Measurements from ENCODE around the gene PRDM10. TPM values are rescaled to one million over a fixed set of nuclear protein-coding genes. Genes with fewer than 3 reads are reported as not detected.

The PRDM10 gene
- total and polyA plus RNA-seq, 10 of the 15 experiments (the other 5 are each of a cell fraction or from before 2014, with no cell fraction given) = 0.93 to 6.2 (median 4.1) TPM

DNA sequence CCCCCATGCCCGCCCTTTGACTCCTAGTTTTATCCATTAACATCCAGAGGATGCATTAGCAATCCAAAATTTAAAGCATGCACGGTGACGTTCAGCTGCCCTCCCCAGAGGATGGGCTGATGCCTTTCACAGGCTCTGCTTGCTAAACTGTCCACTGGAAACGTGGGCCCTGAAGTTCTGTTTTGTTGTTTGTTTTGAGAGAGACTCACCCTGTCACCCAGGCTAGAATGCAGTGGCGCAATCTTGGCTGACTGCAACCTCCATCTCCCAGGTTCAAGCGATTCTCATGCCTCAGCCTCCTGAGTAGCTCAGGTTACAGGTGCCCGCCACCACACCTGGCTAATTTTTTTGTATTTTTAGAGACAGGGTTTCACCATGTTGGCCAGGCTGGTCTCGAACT lies 146.6 kb downstream of the PRDM10 start:
- Histone ChIP-seq H3K79me2 (ENCODE audit: control insufficient read depth, insufficient read depth, low read length) (no peaks in the 10 kb centered on the region), H3K27ac (ENCODE audit: control insufficient read depth, insufficient read depth) (no peak overlapping the region), H3K36me3 (ENCODE audit: control insufficient read depth in 2 of 2, insufficient read depth in 2 of 2, low read length in 1 of 2) (no peaks in the 10 kb centered on the region), H3K9ac (ENCODE audit: control insufficient read depth, insufficient read depth, low read length) (no peak overlapping the region), H3K4me1 (ENCODE audit: control insufficient read depth, insufficient read depth, low read length) (no peaks in the 10 kb centered on the region; the same call in 1 of the 2 replicates), H3K4me3 (no peak overlapping the region), H4K20me1 (ENCODE audit: control insufficient read depth, insufficient read depth) (peaks cover 2% of the 10 kb centered on the region; the same call in 1 of the 2 replicates), H3K27me3 (replicated peaks in 1 of 2; ENCODE audit: control insufficient read depth in 2 of 2, insufficient read depth in 2 of 2, low read length in 1 of 2) (no peaks in the 10 kb centered on the region), H2AFZ (ENCODE audit: control insufficient read depth, low read depth, low read length) (no peak overlapping the region), H3K4me2 (ENCODE audit: control insufficient read depth, insufficient read depth) (no peak overlapping the region), H3K9me3 (replicated peaks; ENCODE audit: control insufficient read depth, insufficient read depth, low read length) (no peaks in the 10 kb centered on the region)
- DNase-seq (ENCODE audit: low read depth, low spot score) (no peak), FAIRE-seq (no peak), ATAC-seq (no peak)
- POLR2A ChIA-PET = no interaction called here
- no TSS peak for BruUV-seq (replicated peaks)
- CTCF ChIA-PET = no interaction called here
- in situ Hi-C loops (cut with MboI) (no loop called here), intact Hi-C loops (cut with micrococcal nuclease; ENCODE audit: unreplicated experiment) (no loop called here)
- TF ChIP-seq, protein P1, sequence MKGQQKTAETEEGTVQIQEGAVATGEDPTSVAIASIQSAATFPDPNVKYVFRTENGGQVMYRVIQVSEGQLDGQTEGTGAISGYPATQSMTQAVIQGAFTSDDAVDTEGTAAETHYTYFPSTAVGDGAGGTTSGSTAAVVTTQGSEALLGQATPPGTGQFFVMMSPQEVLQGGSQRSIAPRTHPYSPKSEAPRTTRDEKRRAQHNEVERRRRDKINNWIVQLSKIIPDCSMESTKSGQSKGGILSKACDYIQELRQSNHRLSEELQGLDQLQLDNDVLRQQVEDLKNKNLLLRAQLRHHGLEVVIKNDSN (IDR thresholded peaks at IDR 0.05; ENCODE audit: borderline replicate concordance, extremely low read length, insufficient read depth, low read depth, low read length) = no peak
- WGBS (ENCODE audit: insufficient coverage, insufficient replicate concordance, low lambda C conversion rate, missing lambda C conversion rate) = 75% methylated on average over 8 of the region's 8 CpGs
- SMC1A ChIA-PET (ENCODE audit: uncharacterized antibody, unreplicated experiment) = no interaction called here
- RAD21 ChIA-PET (ENCODE audit: unreplicated experiment) = no interaction called here

DNA sequence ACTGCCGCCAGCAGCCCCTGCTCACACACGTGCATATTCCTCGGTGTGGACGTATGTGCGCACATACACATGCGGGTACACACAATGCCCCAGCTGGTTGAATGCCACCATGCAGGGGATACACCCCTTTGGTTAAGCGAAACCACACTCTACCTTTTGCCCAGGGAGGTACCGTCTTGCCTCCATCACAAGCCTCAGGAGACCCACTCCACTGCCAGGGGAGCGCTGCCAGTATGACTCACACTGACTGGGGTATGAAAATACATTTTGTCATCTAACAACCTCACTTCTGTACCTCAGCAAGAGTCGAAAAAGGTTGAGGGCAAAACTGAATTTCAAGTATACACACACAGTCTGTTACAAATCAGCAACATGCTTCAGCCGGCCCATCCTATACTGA lies 147.5 kb downstream of the PRDM10 start:
- DNase-seq (ENCODE audit: low read depth, low spot score) (no peak), ATAC-seq (no peak), FAIRE-seq (no peak)
- H2AFZ ChIP-seq (ENCODE audit: control insufficient read depth, low read depth, low read length) = no peak overlapping the region
- WGBS (ENCODE audit: insufficient coverage, insufficient replicate concordance, low lambda C conversion rate, missing lambda C conversion rate) = 70% methylated on average over 11 of the region's 11 CpGs
- no peaks in the 10 kb centered on the region for H3K27me3 ChIP-seq (replicated peaks in 1 of 2; ENCODE audit: control insufficient read depth in 2 of 2, insufficient read depth in 2 of 2, low read length in 1 of 2)
- no peaks in the 10 kb centered on the region for H3K36me3 ChIP-seq (ENCODE audit: control insufficient read depth in 2 of 2, insufficient read depth in 2 of 2, low read length in 1 of 2)
- no peaks in the 10 kb centered on the region for H3K9me3 ChIP-seq (replicated peaks; ENCODE audit: control insufficient read depth, insufficient read depth, low read length)
- BruUV-seq (replicated peaks) = no TSS peak
- in situ Hi-C loops (cut with MboI) = no loop called here
- no peak overlapping the region for H3K9ac ChIP-seq (ENCODE audit: control insufficient read depth, insufficient read depth, low read length)
- intact Hi-C loops (cut with micrococcal nuclease; ENCODE audit: unreplicated experiment) = no loop called here
- ChIA-PET POLR2A (no interaction called here), CTCF (interaction anchor here (0.6 kb wide), 1 partner anchor 817 kb away, joined by 4 read pairs; no protein-coding TSS in a partner anchor), RAD21 (ENCODE audit: unreplicated experiment) (no interaction called here), SMC1A (ENCODE audit: uncharacterized antibody, unreplicated experiment) (no interaction called here)
- H3K4me1 ChIP-seq (ENCODE audit: control insufficient read depth, insufficient read depth, low read length) = no peaks in the 10 kb centered on the region; the same call in 1 of the 2 replicates
- H3K4me3 ChIP-seq = no peak overlapping the region
- H3K79me2 ChIP-seq (ENCODE audit: control insufficient read depth, insufficient read depth, low read length) = no peaks in the 10 kb centered on the region
- peaks cover 2% of the 10 kb centered on the region; the same call in 1 of the 2 replicates for H4K20me1 ChIP-seq (ENCODE audit: control insufficient read depth, insufficient read depth)
- no peak for TF ChIP-seq BHLHE40 (IDR thresholded peaks at IDR 0.05; ENCODE audit: borderline replicate concordance in 1 of 2, low read depth in 2 of 2, low read length in 1 of 2)
- no peak for TF ChIP-seq ZNF622 (IDR thresholded peaks at IDR 0.05)
- TF ChIP-seq RCOR1 (conservative IDR thresholded peaks at IDR 0.05; ENCODE audit: low read depth, low read length) = no peak
- no peak for TF ChIP-seq RUNX3 (IDR thresholded peaks at IDR 0.05; ENCODE audit: low read length)
- TF ChIP-seq RELA (IDR thresholded peaks at IDR 0.05; ENCODE audit: borderline replicate concordance, partially characterized antibody) = no peak
- no peak for TF ChIP-seq TARDBP (IDR thresholded peaks at IDR 0.05; ENCODE audit: borderline replicate concordance)
- no peak for TF ChIP-seq MTA2 (IDR thresholded peaks at IDR 0.05; ENCODE audit: low read depth)
- no peak for TF ChIP-seq NFYA (IDR thresholded peaks at IDR 0.05; ENCODE audit: borderline replicate concordance, low read depth, low read length)
- TF ChIP-seq SP1 (IDR thresholded peaks at IDR 0.05; ENCODE audit: low read depth, low read length) = no peak
- no peak for TF ChIP-seq NR2C1 (IDR thresholded peaks at IDR 0.05)
- no peak for TF ChIP-seq MYC (IDR thresholded peaks at IDR 0.05; ENCODE audit: insufficient read depth, insufficient read length, insufficient replicate concordance, low read length, severe bottlenecking)
- no peak for TF ChIP-seq SUZ12 (IDR thresholded peaks at IDR 0.05; ENCODE audit: unreplicated experiment)
- TF ChIP-seq, protein P2, sequence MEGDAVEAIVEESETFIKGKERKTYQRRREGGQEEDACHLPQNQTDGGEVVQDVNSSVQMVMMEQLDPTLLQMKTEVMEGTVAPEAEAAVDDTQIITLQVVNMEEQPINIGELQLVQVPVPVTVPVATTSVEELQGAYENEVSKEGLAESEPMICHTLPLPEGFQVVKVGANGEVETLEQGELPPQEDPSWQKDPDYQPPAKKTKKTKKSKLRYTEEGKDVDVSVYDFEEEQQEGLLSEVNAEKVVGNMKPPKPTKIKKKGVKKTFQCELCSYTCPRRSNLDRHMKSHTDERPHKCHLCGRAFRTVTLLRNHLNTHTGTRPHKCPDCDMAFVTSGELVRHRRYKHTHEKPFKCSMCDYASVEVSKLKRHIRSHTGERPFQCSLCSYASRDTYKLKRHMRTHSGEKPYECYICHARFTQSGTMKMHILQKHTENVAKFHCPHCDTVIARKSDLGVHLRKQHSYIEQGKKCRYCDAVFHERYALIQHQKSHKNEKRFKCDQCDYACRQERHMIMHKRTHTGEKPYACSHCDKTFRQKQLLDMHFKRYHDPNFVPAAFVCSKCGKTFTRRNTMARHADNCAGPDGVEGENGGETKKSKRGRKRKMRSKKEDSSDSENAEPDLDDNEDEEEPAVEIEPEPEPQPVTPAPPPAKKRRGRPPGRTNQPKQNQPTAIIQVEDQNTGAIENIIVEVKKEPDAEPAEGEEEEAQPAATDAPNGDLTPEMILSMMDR (IDR thresholded peaks at IDR 0.05 in 2 of 3, conservative IDR thresholded peaks at IDR 0.05 in 1 of 3; ENCODE audit: control insufficient read depth in 2 of 3, extremely low read depth in 1 of 3, insufficient read depth in 1 of 3, low read depth in 3 of 3, low read length in 3 of 3) = no peak
- H3K4me2 ChIP-seq (ENCODE audit: control insufficient read depth, insufficient read depth) = no peak overlapping the region
- H3K27ac ChIP-seq (ENCODE audit: control insufficient read depth, insufficient read depth) = no peak overlapping the region

Data from GM12878 (cell line).